BLaER1 (cell line): ENCODE measurements around the gene F12.

Source experiments
- H3K27ac ChIP-seq: shearing (Covaris generic); formaldehyde crosslinking; 2 replicates; pipeline ENCODE4 v1.8.1; 2022
- H3K27me3 ChIP-seq: shearing (Covaris generic); formaldehyde crosslinking; 2 replicates; pipeline ENCODE4 v1.8.1; 2022
- H3K36me3 ChIP-seq: shearing (Covaris generic); formaldehyde crosslinking; 2 replicates; pipeline ENCODE4 v1.8.1; 2022
- H3K4me1 ChIP-seq: shearing (Covaris generic); formaldehyde crosslinking; 2 replicates; pipeline ENCODE4 v1.8.1; 2022
- H3K4me2 ChIP-seq: shearing (Covaris generic); formaldehyde crosslinking; 2 replicates; pipeline ENCODE4 v1.8.1; 2022
- H3K4me3 ChIP-seq: shearing (Covaris generic); formaldehyde crosslinking; 2 replicates; pipeline ENCODE4 v1.8.1; 2022
- H3K9ac ChIP-seq: shearing (Covaris generic); formaldehyde crosslinking; 2 replicates; pipeline ENCODE4 v1.8.1; 2022
- H3K9me3 ChIP-seq: shearing (Covaris generic); formaldehyde crosslinking; 2 replicates; pipeline ENCODE4 v1.8.1; 2022
- H4K20me1 ChIP-seq: shearing (Covaris generic); formaldehyde crosslinking; 2 replicates; pipeline ENCODE4 v1.8.1; 2022
- Cebpa-rat ChIP-seq: shearing (Covaris generic); IDR thresholded peaks from 2 replicates; pipeline ENCODE4 v1.8.1; 2022

Gene F12

GRCh38 chr5:177414481-177414880, 5.1 kb upstream of the F12 start:
- Histone ChIP-seq H3K36me3 (no peaks in the 10 kb centered on the region), H3K4me2 (no peak overlapping the region), H3K4me3 (no peak overlapping the region), H4K20me1 (no peaks in the 10 kb centered on the region), H3K9ac (no peak overlapping the region), H3K27ac (no peak overlapping the region), H3K4me1 (peaks cover 15% of the 10 kb centered on the region), H3K9me3 (no peaks in the 10 kb centered on the region), H3K27me3 (no peaks in the 10 kb centered on the region)
- TF ChIP-seq Cebpa-rat = no peak

- H3K27ac ChIP-seq = no peak overlapping the region
- no peak for TF ChIP-seq Cebpa-rat
Observed at GRCh38 chr5:177412603-177413233, 3.4 kb upstream of the F12 start.

GRCh38 chr5:177410575-177410974, 1.2 kb upstream of the F12 start:
- no peaks in the 10 kb centered on the region for H3K9me3 ChIP-seq
- no peaks in the 10 kb centered on the region for H4K20me1 ChIP-seq
- TF ChIP-seq Cebpa-rat = no peak
- no peak overlapping the region for H3K4me2 ChIP-seq
- H3K9ac ChIP-seq = no peak overlapping the region
- H3K4me1 ChIP-seq = peaks cover 28% of the 10 kb centered on the region
- no peak overlapping the region for H3K27ac ChIP-seq
- H3K27me3 ChIP-seq = no peaks in the 10 kb centered on the region
- no peaks in the 10 kb centered on the region for H3K36me3 ChIP-seq
- no peak overlapping the region for H3K4me3 ChIP-seq

More at GRCh38 chr5:177412603-177413233, 3.4 kb upstream of the F12 start:
- Histone ChIP-seq H3K4me2 (peak overlapping the region; percentile 10; the same call in 1 of the 2 replicates), H3K9ac (no peak overlapping the region), H3K4me3 (no peak overlapping the region), H3K9me3 (no peaks in the 10 kb centered on the region), H3K27me3 (no peaks in the 10 kb centered on the region), H3K36me3 (no peaks in the 10 kb centered on the region), H3K4me1 (peaks cover 15% of the 10 kb centered on the region), H4K20me1 (no peaks in the 10 kb centered on the region)

- Histone ChIP-seq H3K36me3 (no peaks in the 10 kb centered on the region), H4K20me1 (no peaks in the 10 kb centered on the region), H3K27ac (peak overlapping the region; percentile 81), H3K4me1 (peaks cover 56% of the 10 kb centered on the region), H3K9ac (peak overlapping the region; percentile 77), H3K9me3 (no peaks in the 10 kb centered on the region), H3K4me3 (no peak overlapping the region), H3K27me3 (peaks cover 28% of the 10 kb centered on the region), H3K4me2 (peak overlapping the region; percentile 95)
- no peak for TF ChIP-seq Cebpa-rat
Observed at GRCh38 chr5:177405805-177406204, 3.6 kb downstream of the F12 start.

GRCh38 chr5:177405312-177405711, 4.1 kb downstream of the F12 start:
- Histone ChIP-seq H3K27me3 (peaks cover 33% of the 10 kb centered on the region), H3K36me3 (no peaks in the 10 kb centered on the region), H3K4me1 (peaks cover 59% of the 10 kb centered on the region), H4K20me1 (no peaks in the 10 kb centered on the region), H3K27ac (peak overlapping the region; percentile 81), H3K9ac (peak overlapping the region; percentile 77), H3K4me2 (peak overlapping the region; percentile 95), H3K4me3 (no peak overlapping the region), H3K9me3 (no peaks in the 10 kb centered on the region)
- no peak for TF ChIP-seq Cebpa-rat

GRCh38 chr5:177404641-177405179, 4.7 kb downstream of the F12 start:
- Histone ChIP-seq H4K20me1 (no peaks in the 10 kb centered on the region), H3K9me3 (no peaks in the 10 kb centered on the region), H3K36me3 (no peaks in the 10 kb centered on the region), H3K4me1 (peaks cover 61% of the 10 kb centered on the region), H3K4me3 (peak overlapping the region; percentile 74), H3K27ac (peak overlapping the region; percentile 81), H3K9ac (peak overlapping the region; percentile 77), H3K27me3 (peaks cover 33% of the 10 kb centered on the region), H3K4me2 (peak overlapping the region; percentile 95)
- TF ChIP-seq Cebpa-rat = no peak

GRCh38 chr5:177403792-177404640, 5.3 kb downstream of the F12 start:
- H4K20me1 ChIP-seq = no peaks in the 10 kb centered on the region
- peak overlapping the region; percentile 95 for H3K4me2 ChIP-seq
- H3K4me1 ChIP-seq = peaks cover 61% of the 10 kb centered on the region
- H3K4me3 ChIP-seq = peak overlapping the region; percentile 74
- peak overlapping the region; percentile 77 for H3K9ac ChIP-seq
- TF ChIP-seq Cebpa-rat = no peak
- H3K9me3 ChIP-seq = no peaks in the 10 kb centered on the region
- H3K27me3 ChIP-seq = peaks cover 33% of the 10 kb centered on the region
- H3K27ac ChIP-seq = peak overlapping the region; percentile 81
- no peaks in the 10 kb centered on the region for H3K36me3 ChIP-seq

- peak overlapping the region; percentile 81 for H3K27ac ChIP-seq
- no peaks in the 10 kb centered on the region for H3K9me3 ChIP-seq
Observed at GRCh38 chr5:177403102-177403791, 6.1 kb downstream of the F12 start.

GRCh38 chr5:177402271-177403043, 6.9 kb downstream of the F12 start:
- no peak for TF ChIP-seq Cebpa-rat
- H3K4me3 ChIP-seq = peak overlapping the region; percentile 74
- H3K9ac ChIP-seq = peak overlapping the region; percentile 77
- no peaks in the 10 kb centered on the region for H3K9me3 ChIP-seq
- peaks cover 33% of the 10 kb centered on the region for H3K27me3 ChIP-seq
- no peaks in the 10 kb centered on the region for H3K36me3 ChIP-seq
- peaks cover 61% of the 10 kb centered on the region for H3K4me1 ChIP-seq
- H3K4me2 ChIP-seq = peak overlapping the region; percentile 95
- no peaks in the 10 kb centered on the region for H4K20me1 ChIP-seq
- peak overlapping the region; percentile 81; the same call in 1 of the 2 replicates for H3K27ac ChIP-seq

More at GRCh38 chr5:177403102-177403791, 6.1 kb downstream of the F12 start:
- peaks cover 33% of the 10 kb centered on the region for H3K27me3 ChIP-seq
- H4K20me1 ChIP-seq = no peaks in the 10 kb centered on the region
- H3K36me3 ChIP-seq = no peaks in the 10 kb centered on the region
- H3K4me2 ChIP-seq = peak overlapping the region; percentile 95
- H3K9ac ChIP-seq = peak overlapping the region; percentile 77
- peaks cover 61% of the 10 kb centered on the region for H3K4me1 ChIP-seq
- peak overlapping the region; percentile 74 for H3K4me3 ChIP-seq
- no peak for TF ChIP-seq Cebpa-rat
